Upper lobe of left lung (tissue), 6 donors: ENCODE results near the gene ATXN1. TPM values are rescaled to one million over a fixed set of nuclear protein-coding genes. Genes with fewer than 3 reads are reported as not detected.

Experiments
- ATAC-seq, 2 donors: fragments of 200-7000 bp; cut with Tn5 transposase; one replicate each; pipeline ENCODE4 v1.9.1; 2022; ENCODE audit warnings: mild to moderate bottlenecking in 2 of 2, moderate library complexity in 2 of 2; ENCODE audit not compliant: low FRiP score in 2 of 2
- DNase-seq, 2 donors: peaks; one replicate each; pipeline ENCODE4 v3.0.0-alpha.2; 2019 to 2020
- H3K27ac ChIP-seq, 4 donors: fragments of 200-600 bp; sonication (generic); one replicate each; pipeline ENCODE4 v1.5.1; 2016 to 2019
- H3K27me3 ChIP-seq, 4 donors: fragments of 200-600 bp; sonication (generic); one replicate each; pipeline ENCODE4 v1.5.1; 2017 to 2019
- H3K36me3 ChIP-seq, 4 donors: fragments of 200-600 bp; sonication (generic); one replicate each; pipeline ENCODE4 v1.5.1; 2016 to 2019
- H3K4me1 ChIP-seq, 4 donors: fragments of 200-600 bp; sonication (generic); one replicate each; pipeline ENCODE4 v1.5.1; 2018 to 2019
- H3K4me3 ChIP-seq, 4 donors: fragments of 200-600 bp; sonication (generic); one replicate each; pipeline ENCODE4 v1.5.1; 2017 to 2019; ENCODE audit warnings: mild to moderate bottlenecking in 2 of 4, moderate library complexity in 1 of 4
- H3K9me3 ChIP-seq, 4 donors: fragments of 200-600 bp; sonication (generic); one replicate each; pipeline ENCODE4 v1.5.1; 2018 to 2019
- CTCF ChIP-seq, 6 experiments: fragments of 450-650 bp in 4 of 6; fragments of 200-600 bp in 2 of 6; sonication (generic) in 2 of 6; IDR thresholded peaks; one replicate each; pipeline ENCODE4 v1.5.1; 2016 to 2019; ENCODE audit warnings: antibody characterized with exemption in 6 of 6
- EP300 ChIP-seq, 4 donors: sonication (generic); formaldehyde crosslinking; IDR thresholded peaks; one replicate each; pipeline ENCODE4 v1.5.1; 2017; ENCODE audit warnings: antibody characterized with exemption in 4 of 4, control low read depth in 2 of 4
- POLR2A ChIP-seq, 4 donors: fragments of 450-650 bp; IDR thresholded peaks; one replicate each; pipeline ENCODE4 v1.5.1; 2016 to 2017; ENCODE audit warnings: antibody characterized with exemption in 4 of 4, mild to moderate bottlenecking in 2 of 4
- POLR2AphosphoS5 ChIP-seq, 2 donors: sonication (generic); formaldehyde crosslinking; IDR thresholded peaks; one replicate each; pipeline ENCODE4 v1.5.1; 2017; ENCODE audit warnings: antibody characterized with exemption in 2 of 2
- WGBS, 2 donors: methylation state at CpG; one replicate each; pipeline ENCODE4 v1.1.5; 2017 to 2018; 5-methylcytosine and 5-hydroxymethylcytosine counted together
- total RNA-seq, 6 donors: library from RNA; depleted of rRNA in 4 of 6; stranded (reverse); fragments of >200 nt in 4 of 6; gene quantifications; one replicate each; pipeline versions ENCODE4 v1.1.0 to v1.2.1, GENCODE V29; 2016 to 2021
- donor health status: DM: no; HTN: no; CAD: no; lungs with moderate emphysema.
- donor health status: DM: no; HTN: yes; CAD: no; lungs with severe emphysema.

The ATXN1 gene
- total RNA-seq, 6 donors from 2014 or later: 44.2 to 106 (median 71.7) TPM

GRCh38 chr6:16438718-16439591 is 322.3 kb downstream of the ATXN1 start:
- WGBS, 2 donors: 37 to 51% methylated on average over 9 to 12 of the region's 14 CpGs
- Histone ChIP-seq H3K27me3 (no peaks in the 10 kb centered on the region), H3K9me3 (no peaks in the 10 kb centered on the region), H3K27ac (peak overlapping the region in 1 of 4 donors; percentile 3), H3K4me3 (no peak overlapping the region), H3K36me3 (no peaks in the 10 kb centered on the region), H3K4me1 (peaks cover 0 to 7% (median 2%) of the 10 kb centered on the region in 4 donors)
- ATAC-seq: peak in 1 of 2 donors; percentile 68
- DNase-seq: no peak
- no peak for TF ChIP-seq POLR2AphosphoS5 (IDR thresholded peaks at IDR 0.05)
- TF ChIP-seq EP300 (IDR thresholded peaks at IDR 0.05): peak in 1 of 4 donors; percentile 65
- TF ChIP-seq POLR2A (IDR thresholded peaks at IDR 0.05): no peak

- TF ChIP-seq POLR2AphosphoS5 (IDR thresholded peaks at IDR 0.05) (no peak), EP300 (IDR thresholded peaks at IDR 0.05) (no peak), POLR2A (IDR thresholded peaks at IDR 0.05) (no peak)
- ATAC-seq (no peak), DNase-seq (peak in 1 of 2 donors; percentile 36)
- H3K9me3 ChIP-seq: no peaks in the 10 kb centered on the region
- peaks cover under 1 to 11% (median 7%) of the 10 kb centered on the region in 4 donors for H3K4me1 ChIP-seq
- no peaks in the 10 kb centered on the region for H3K36me3 ChIP-seq
- WGBS, 2 donors: 59 to 89% methylated on average over 3 of the region's 3 CpGs
- H3K27ac ChIP-seq: no peak overlapping the region
- no peaks in the 10 kb centered on the region for H3K27me3 ChIP-seq
- no peak overlapping the region for H3K4me3 ChIP-seq
Observed at GRCh38 chr6:16437984-16438383, 323.3 kb downstream of the ATXN1 start.

- DNase-seq: no peak
- H3K27ac ChIP-seq: no peak overlapping the region
- no peaks in the 10 kb centered on the region for H3K9me3 ChIP-seq
- 81 to 85% methylated on average over 7 of the region's 7 CpGs for WGBS, 2 donors
- no peaks in the 10 kb centered on the region for H3K36me3 ChIP-seq
- H3K4me1 ChIP-seq: peaks cover 7 to 20% (median 15%) of the 10 kb centered on the region in 4 donors
- no peak for TF ChIP-seq POLR2AphosphoS5 (IDR thresholded peaks at IDR 0.05)
- TF ChIP-seq POLR2A (IDR thresholded peaks at IDR 0.05): no peak
- TF ChIP-seq EP300 (IDR thresholded peaks at IDR 0.05): no peak
- no peak for TF ChIP-seq CTCF (IDR thresholded peaks at IDR 0.05)
- no peaks in the 10 kb centered on the region for H3K27me3 ChIP-seq
- no peak overlapping the region for H3K4me3 ChIP-seq
- ATAC-seq: no peak
Observed at GRCh38 chr6:16437095-16437494, 324.2 kb downstream of the ATXN1 start.

- H3K27ac ChIP-seq: peak overlapping the region in 1 of 4 donors; percentile 12
- H3K4me3 ChIP-seq: no peak overlapping the region
- DNase-seq (no peak), ATAC-seq (no peak)
- no peaks in the 10 kb centered on the region for H3K36me3 ChIP-seq
- 66 to 72% methylated on average over 2 of the region's 2 CpGs for WGBS, 2 donors
- TF ChIP-seq EP300 (IDR thresholded peaks at IDR 0.05) (no peak), POLR2AphosphoS5 (IDR thresholded peaks at IDR 0.05) (no peak), CTCF (IDR thresholded peaks at IDR 0.05) (no peak)
- peaks cover 10 to 21% (median 16%) of the 10 kb centered on the region in 4 donors for H3K4me1 ChIP-seq
- no peaks in the 10 kb centered on the region for H3K27me3 ChIP-seq
- H3K9me3 ChIP-seq: no peaks in the 10 kb centered on the region
Observed at GRCh38 chr6:16436550-16436949, 324.7 kb downstream of the ATXN1 start.

- TF ChIP-seq POLR2AphosphoS5 (IDR thresholded peaks at IDR 0.05) (no peak), POLR2A (IDR thresholded peaks at IDR 0.05) (no peak), EP300 (IDR thresholded peaks at IDR 0.05) (no peak), CTCF (IDR thresholded peaks at IDR 0.05) (no peak)
- ATAC-seq: no peak
Observed at GRCh38 chr6:16434885-16435284, 326.4 kb downstream of the ATXN1 start.

More at GRCh38 chr6:16434885-16435284, 326.4 kb downstream of the ATXN1 start:
- H3K27ac ChIP-seq: peak overlapping the region in 1 of 4 donors; percentile 30
- H3K9me3 ChIP-seq: no peaks in the 10 kb centered on the region
- no peak for DNase-seq
- H3K4me3 ChIP-seq: no peak overlapping the region
- H3K36me3 ChIP-seq: no peaks in the 10 kb centered on the region
- WGBS, 2 donors: 86 to 90% methylated on average over 4 of the region's 4 CpGs
- H3K27me3 ChIP-seq: no peaks in the 10 kb centered on the region
- H3K4me1 ChIP-seq: peaks cover 10 to 27% (median 16%) of the 10 kb centered on the region in 4 donors
